Sigmoid colon (tissue), 7 donors: ENCODE data around the gene RHO. TPM values are rescaled to one million over a fixed set of nuclear protein-coding genes. Genes with fewer than 3 reads are reported as not detected.

Experiments used
- DNase-seq: peaks from one replicate; pipeline ENCODE4 v3.0.0-alpha.2; 2019
- H3K27ac ChIP-seq, 4 donors: fragments of 200-600 bp; sonication (generic); one replicate each; pipeline ENCODE4 v1.5.1; 2016 to 2019; ENCODE audit warnings: mild to moderate bottlenecking in 1 of 4
- H3K27me3 ChIP-seq, 3 donors: fragments of 200-600 bp; sonication (generic); one replicate each; pipeline ENCODE4 v1.5.1; 2019; ENCODE audit warnings: mild to moderate bottlenecking in 1 of 3
- H3K36me3 ChIP-seq, 4 donors: fragments of 200-600 bp; sonication (generic); one replicate each; pipeline ENCODE4 v1.5.1; 2016 to 2019
- H3K4me1 ChIP-seq, 4 donors: fragments of 200-600 bp; sonication (generic); one replicate each; pipeline ENCODE4 v1.5.1; 2017 to 2019
- H3K4me3 ChIP-seq, 4 donors: fragments of 200-600 bp; sonication (generic); one replicate each; pipeline ENCODE4 v1.5.1; 2017 to 2019; ENCODE audit warnings: mild to moderate bottlenecking in 2 of 4, moderate library complexity in 1 of 4
- H3K9me3 ChIP-seq, 4 donors: fragments of 200-600 bp in 3 of 4; sonication (generic) in 3 of 4; one replicate each; pipeline versions ENCODE4 v1.5.1 to v1.6.1; 2013 to 2019
- CTCF ChIP-seq, 4 experiments: fragments of 450-650 bp in 3 of 4; fragments of 200-600 bp in 1 of 4; IDR thresholded peaks; one replicate each; pipeline ENCODE4 v1.5.1; 2016 to 2019; ENCODE audit warnings: antibody characterized with exemption in 4 of 4, mild to moderate bottlenecking in 3 of 4, moderate library complexity in 2 of 4
- EP300 ChIP-seq, 4 donors: sonication (generic); formaldehyde crosslinking; IDR thresholded peaks; one replicate each; pipeline ENCODE4 v1.6.1; 2017; ENCODE audit warnings: antibody characterized with exemption in 4 of 4
- POLR2A ChIP-seq, 2 donors: fragments of 450-650 bp; IDR thresholded peaks; one replicate each; pipeline ENCODE4 v1.6.1; 2016; ENCODE audit warnings: antibody characterized with exemption in 2 of 2, mild to moderate bottlenecking in 2 of 2, moderate library complexity in 2 of 2
- POLR2AphosphoS5 ChIP-seq, 4 donors: sonication (generic); formaldehyde crosslinking; IDR thresholded peaks; one replicate each; pipeline ENCODE4 v1.6.1; 2017; ENCODE audit warnings: antibody characterized with exemption in 4 of 4
- WGBS, 2 donors: extraction: QIAGEN DNeasy Blood & Tissue Kit; methylation state at CpG; one replicate each; pipeline ENCODE4 v1.1.7; 2013; 5-methylcytosine and 5-hydroxymethylcytosine counted together
- intact Hi-C: fragments of 100-400 bp; cut with DNase I; formaldehyde crosslinking; loops from one replicate; pipeline ENCODE4 v1.15.1; 2023
- polyA plus RNA-seq, 3 donors: library from polyadenylated mRNA; stranded (reverse); fragments of 200-250 nt; gene quantifications; one replicate each; pipeline ENCODE4 v1.2.3, GENCODE V29; 2013
- total RNA-seq, 4 donors: library from RNA; depleted of rRNA; stranded (reverse); fragments of >200 nt; gene quantifications; one replicate each; pipeline ENCODE4 v1.1.0, GENCODE V29; 2016
- donor health status: healthy with polysubstance abuse.
- donor health status: Bipolar disorder and iron deficiency.
- donor health status: healthy.

The RHO gene
- total and polyA plus RNA-seq, 7 donors, result not detected

DNA sequence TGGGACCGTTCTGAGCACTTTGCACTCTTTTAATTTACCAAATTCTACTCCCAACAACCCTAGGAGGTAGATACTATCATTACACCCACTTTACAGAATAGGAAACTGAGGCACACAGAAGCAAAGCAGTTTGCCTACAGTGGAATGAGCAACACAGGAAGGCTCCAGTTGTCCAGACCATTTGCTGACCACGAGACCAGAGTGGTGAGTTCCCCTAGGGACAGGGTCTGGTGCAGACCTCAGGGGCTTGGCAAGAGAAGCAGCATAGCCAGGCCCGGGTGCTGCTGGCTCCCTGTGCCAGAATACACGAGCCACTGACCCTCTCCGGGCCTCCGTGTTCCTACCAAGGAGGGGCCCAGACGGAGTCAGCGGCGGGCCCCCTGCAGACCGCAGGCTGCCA lies 51.6 kb downstream of the RHO start:
- intact Hi-C loops, result no loop called here
- DNase-seq, result no peak
- TF ChIP-seq POLR2AphosphoS5 (IDR thresholded peaks at IDR 0.05), result no peak
- TF ChIP-seq CTCF (IDR thresholded peaks at IDR 0.05), result no peak
- no peak for TF ChIP-seq POLR2A (IDR thresholded peaks at IDR 0.05)
- TF ChIP-seq EP300 (IDR thresholded peaks at IDR 0.05), result no peak
- Histone ChIP-seq H3K9me3 (no peaks in the 10 kb centered on the region), H3K27ac (no peak overlapping the region), H3K4me1 (peaks cover 0 to 17% (median 15%) of the 10 kb centered on the region in 4 donors), H3K36me3 (peaks cover 0 to 32% (median 1%) of the 10 kb centered on the region in 4 donors), H3K4me3 (no peak overlapping the region), H3K27me3 (no peaks in the 10 kb centered on the region)
- WGBS, 2 donors, result 91 to 93% methylated on average over 10 of the region's 10 CpGs

DNA sequence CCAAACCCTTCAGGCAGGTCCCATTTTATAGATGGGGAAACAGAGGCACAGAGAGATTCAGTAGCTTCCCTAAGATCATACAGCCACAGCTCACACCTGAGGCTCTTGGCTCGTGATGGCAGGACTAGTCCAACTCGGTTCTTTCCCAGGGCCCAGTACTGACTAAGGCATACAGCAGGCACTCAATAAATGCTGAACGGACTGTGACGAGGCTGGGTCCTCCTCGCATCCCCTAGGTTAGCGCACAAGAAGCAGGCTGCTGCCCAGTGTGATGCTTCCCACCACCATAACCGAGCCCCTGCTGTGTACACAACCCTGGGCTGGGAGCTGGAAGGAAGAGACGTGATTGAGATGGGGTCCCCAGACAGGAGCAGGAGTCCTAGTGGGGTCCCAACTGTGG lies 53.2 kb downstream of the RHO start:
- H3K9me3 ChIP-seq, result no peaks in the 10 kb centered on the region
- H3K27ac ChIP-seq, result no peak overlapping the region
- TF ChIP-seq POLR2AphosphoS5 (IDR thresholded peaks at IDR 0.05) (no peak), CTCF (IDR thresholded peaks at IDR 0.05) (no peak), EP300 (IDR thresholded peaks at IDR 0.05) (no peak), POLR2A (IDR thresholded peaks at IDR 0.05) (no peak)
- WGBS, 2 donors, result 90 to 92% methylated on average over 8 of the region's 8 CpGs
- no peak for DNase-seq
- no peaks in the 10 kb centered on the region for H3K27me3 ChIP-seq
- H3K4me3 ChIP-seq, result no peak overlapping the region
- peaks cover 0 to 19% (median 16%) of the 10 kb centered on the region in 4 donors for H3K4me1 ChIP-seq
- intact Hi-C loops, result no loop called here
- peaks cover 0 to 38% (median 1%) of the 10 kb centered on the region in 4 donors for H3K36me3 ChIP-seq

DNA sequence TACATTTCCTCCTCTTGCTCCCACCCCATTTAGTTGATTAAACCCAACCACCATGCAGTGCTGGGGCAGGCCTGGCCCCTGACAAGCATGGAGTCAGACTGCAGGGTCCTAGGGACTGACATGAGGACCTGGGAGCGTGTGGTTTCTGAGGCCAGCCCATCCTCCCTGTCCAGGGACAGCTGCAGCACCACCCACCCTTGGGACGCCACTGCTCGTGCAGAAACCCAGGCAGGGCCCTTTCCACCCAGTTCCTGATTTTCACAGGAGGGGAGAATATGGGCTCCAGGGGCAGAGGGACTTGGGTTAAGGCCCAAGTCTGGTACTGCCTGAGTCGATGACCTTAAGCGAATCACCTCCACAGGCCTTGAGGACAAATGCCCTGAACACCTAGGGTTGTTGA lies 54.4 kb downstream of the RHO start:
- no peaks in the 10 kb centered on the region for H3K9me3 ChIP-seq
- H3K27me3 ChIP-seq, result no peaks in the 10 kb centered on the region
- peaks cover 0 to 21% (median 13%) of the 10 kb centered on the region in 4 donors for H3K4me1 ChIP-seq
- no peak overlapping the region for H3K27ac ChIP-seq
- intact Hi-C loops, result no loop called here
- no peak for TF ChIP-seq EP300 (IDR thresholded peaks at IDR 0.05)
- no peak for TF ChIP-seq CTCF (IDR thresholded peaks at IDR 0.05)
- TF ChIP-seq POLR2AphosphoS5 (IDR thresholded peaks at IDR 0.05), result no peak
- no peak for TF ChIP-seq POLR2A (IDR thresholded peaks at IDR 0.05)
- 81 to 89% methylated on average over 5 of the region's 5 CpGs for WGBS, 2 donors
- H3K36me3 ChIP-seq, result peaks cover 0 to 37% (median 1%) of the 10 kb centered on the region in 4 donors
- H3K4me3 ChIP-seq, result no peak overlapping the region
- no peak for DNase-seq

- H3K4me1 ChIP-seq, result peaks cover 0 to 18% (median 9%) of the 10 kb centered on the region in 4 donors
- WGBS, 2 donors, result 85 to 91% methylated on average over 9 of the region's 9 CpGs
- TF ChIP-seq CTCF (IDR thresholded peaks at IDR 0.05), result no peak
- no peak for TF ChIP-seq POLR2A (IDR thresholded peaks at IDR 0.05)
- no peak for TF ChIP-seq EP300 (IDR thresholded peaks at IDR 0.05)
- TF ChIP-seq POLR2AphosphoS5 (IDR thresholded peaks at IDR 0.05), result no peak
- DNase-seq, result no peak
- H3K27ac ChIP-seq, result no peak overlapping the region
- H3K36me3 ChIP-seq, result peaks cover 0 to 33% (median 1%) of the 10 kb centered on the region in 4 donors
- H3K9me3 ChIP-seq, result no peaks in the 10 kb centered on the region
- H3K27me3 ChIP-seq, result no peaks in the 10 kb centered on the region
- intact Hi-C loops, result no loop called here
- no peak overlapping the region for H3K4me3 ChIP-seq
Observed at GRCh38 chr3:129583289-129583688, 54.9 kb downstream of the RHO start.

GRCh38 chr3:129584631-129585030 lies 56.2 kb downstream of the RHO start:
- no peaks in the 10 kb centered on the region for H3K27me3 ChIP-seq
- intact Hi-C loops, result no loop called here
- TF ChIP-seq CTCF (IDR thresholded peaks at IDR 0.05), result no peak
- TF ChIP-seq POLR2AphosphoS5 (IDR thresholded peaks at IDR 0.05), result no peak
- no peak for TF ChIP-seq POLR2A (IDR thresholded peaks at IDR 0.05)
- TF ChIP-seq EP300 (IDR thresholded peaks at IDR 0.05), result no peak
- H3K27ac ChIP-seq, result no peak overlapping the region
- DNase-seq, result no peak
- peaks cover 0 to 17% (median 8%) of the 10 kb centered on the region in 4 donors for H3K4me1 ChIP-seq
- H3K36me3 ChIP-seq, result peaks cover 0 to 32% (median 1%) of the 10 kb centered on the region in 4 donors
- no peaks in the 10 kb centered on the region for H3K9me3 ChIP-seq
- no peak overlapping the region for H3K4me3 ChIP-seq
- 81 to 96% methylated on average over 3 of the region's 3 CpGs for WGBS, 2 donors
